DND-41 (cell line): ENCODE data around the gene CHD6.

Source experiments
- CTCF ChIP-seq: IDR thresholded peaks from 2 replicates; pipeline ENCODE4 v1.5.1; 2012; ENCODE audit warnings: borderline replicate concordance, low read length, moderate library complexity, mild to moderate bottlenecking; ENCODE audit not compliant: poor library complexity, severe bottlenecking; ENCODE audit errors: extremely low read depth
- EZH2 ChIP-seq: IDR thresholded peaks from 3 replicates; pipeline ENCODE4 v1.6.1; 2012; ENCODE audit warnings: borderline replicate concordance, low read depth, mild to moderate bottlenecking, moderate library complexity, low read length, inconsistent platforms; ENCODE audit not compliant: severe bottlenecking

- no peak for TF ChIP-seq CTCF
- TF ChIP-seq EZH2, result no peak
Measured at GRCh38 chr20:41655962-41656618, 37.9 kb upstream of the CHD6 start.
